ENCODE measurements around the gene CHCHD5.
"Not testable (repeated sequence)": the region's sequence is repeated elsewhere in the genome, so short reads cannot be mapped to it uniquely, and the experiment has no call there.

Gene CHCHD5

GRCh38 chr2:112588611-112589045, 4.2 kb downstream of the CHCHD5 start:
- peak; percentile 33 for DNase-seq

GRCh38 chr2:112591413-112591812, 7.0 kb downstream of the CHCHD5 start:
- DNase-seq: no peak

- no peak for DNase-seq
Measured at GRCh38 chr2:112593736-112594135, 9.3 kb downstream of the CHCHD5 start.

GRCh38 chr2:112597537-112598322, 13.3 kb downstream of the CHCHD5 start:
- no peak for DNase-seq

GRCh38 chr2:112600634-112601033, 16.2 kb downstream of the CHCHD5 start:
- DNase-seq: no peak

GRCh38 chr2:112601754-112602153, 17.3 kb downstream of the CHCHD5 start:
- no peak for DNase-seq

- DNase-seq: no peak
Measured at GRCh38 chr2:112602917-112603316, 18.5 kb downstream of the CHCHD5 start.

- DNase-seq: no peak
Measured at GRCh38 chr2:112603731-112604130, 19.3 kb downstream of the CHCHD5 start.

- no peak for DNase-seq
Measured at GRCh38 chr2:112604952-112605351, 20.5 kb downstream of the CHCHD5 start.

- DNase-seq: no peak
Measured at GRCh38 chr2:112605926-112606325, 21.5 kb downstream of the CHCHD5 start.

GRCh38 chr2:112606547-112606946, 22.1 kb downstream of the CHCHD5 start:
- DNase-seq: no peak

- peak; percentile 29 for DNase-seq
Measured at GRCh38 chr2:112607680-112608438, 23.4 kb downstream of the CHCHD5 start.

- not testable (repeated sequence) for DNase-seq
Measured at GRCh38 chr2:112609320-112609719, 24.9 kb downstream of the CHCHD5 start.

GRCh38 chr2:112612283-112612682, 27.9 kb downstream of the CHCHD5 start:
- not testable (repeated sequence) for DNase-seq

- DNase-seq: no peak
Measured at GRCh38 chr2:112614201-112614840, 29.9 kb downstream of the CHCHD5 start.

- DNase-seq: no peak
Measured at GRCh38 chr2:112615051-112615450, 30.6 kb downstream of the CHCHD5 start.

- not testable (repeated sequence) for DNase-seq
Measured at GRCh38 chr2:112615798-112616197, 31.4 kb downstream of the CHCHD5 start.

- no peak for DNase-seq
Measured at GRCh38 chr2:112618383-112618782, 34.0 kb downstream of the CHCHD5 start.

- no peak for DNase-seq
Measured at GRCh38 chr2:112621790-112622527, 37.5 kb downstream of the CHCHD5 start.

GRCh38 chr2:112622528-112622849, 38.1 kb downstream of the CHCHD5 start:
- DNase-seq: no peak

GRCh38 chr2:112623913-112624777, 39.7 kb downstream of the CHCHD5 start:
- no peak for DNase-seq

GRCh38 chr2:112625474-112626114, 41.2 kb downstream of the CHCHD5 start:
- DNase-seq: no peak

Data from NCI-H2029 (cell line).